ENCODE data around the gene WBP1L.
"Not testable (repeated sequence)": the region's sequence is repeated elsewhere in the genome, so short reads cannot be mapped to it uniquely, and the experiment has no call there.

WBP1L gene

DNA sequence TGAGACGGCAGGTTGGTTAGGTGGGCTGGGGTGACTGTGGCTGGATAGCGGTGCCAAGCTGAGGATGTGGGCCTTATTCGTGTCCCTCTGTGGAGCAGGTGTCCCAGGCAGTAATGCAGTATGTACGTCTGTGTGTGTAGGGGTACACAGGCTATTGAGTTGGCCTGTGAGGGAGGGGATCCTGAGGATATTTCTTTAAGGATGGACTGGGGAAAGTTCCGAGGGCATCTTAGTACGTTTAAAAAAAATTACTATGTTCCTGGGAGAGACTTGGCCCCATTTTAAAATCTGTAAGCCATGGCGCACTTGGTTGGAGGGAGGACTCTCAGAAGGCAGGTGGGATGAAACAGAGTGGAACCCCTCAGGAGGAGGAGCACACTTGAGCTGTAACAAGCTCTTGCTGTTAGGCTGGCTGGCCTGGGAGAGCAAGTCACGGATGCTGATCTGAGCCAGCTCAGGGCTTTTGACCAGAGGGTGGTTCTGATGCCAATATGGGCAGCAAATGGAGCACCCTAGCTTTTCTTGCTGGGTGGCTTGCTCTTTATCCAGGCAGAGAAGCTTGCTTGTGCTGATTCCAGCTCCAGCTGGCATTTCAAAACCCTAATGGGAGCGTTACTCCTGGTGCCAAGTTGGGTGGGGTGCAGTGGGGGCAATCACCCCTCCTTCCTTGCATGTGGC is 765 bp downstream of the WBP1L start:
- Histone ChIP-seq H3K4me1 (ENCODE audit: insufficient read depth, low read length) (peaks cover 6% of the 10 kb centered on the region; the same call in 1 of the 2 replicates), H3K27ac (ENCODE audit: low read length) (no peak overlapping the region), H3K9me3 (ENCODE audit: insufficient read depth, low read depth, low read length) (no peaks in the 10 kb centered on the region), H3K4me3 (ENCODE audit: low read length) (peak overlapping the region; percentile 85), H3K36me3 (ENCODE audit: insufficient read depth, low read depth, low read length) (no peaks in the 10 kb centered on the region), H3K9ac (ENCODE audit: low read depth, low read length) (peak overlapping the region; percentile 76; the same call in 1 of the 2 replicates), H3K27me3 (ENCODE audit: insufficient read depth, low read length) (no peaks in the 10 kb centered on the region; the same call in 1 of the 2 replicates)

DNA sequence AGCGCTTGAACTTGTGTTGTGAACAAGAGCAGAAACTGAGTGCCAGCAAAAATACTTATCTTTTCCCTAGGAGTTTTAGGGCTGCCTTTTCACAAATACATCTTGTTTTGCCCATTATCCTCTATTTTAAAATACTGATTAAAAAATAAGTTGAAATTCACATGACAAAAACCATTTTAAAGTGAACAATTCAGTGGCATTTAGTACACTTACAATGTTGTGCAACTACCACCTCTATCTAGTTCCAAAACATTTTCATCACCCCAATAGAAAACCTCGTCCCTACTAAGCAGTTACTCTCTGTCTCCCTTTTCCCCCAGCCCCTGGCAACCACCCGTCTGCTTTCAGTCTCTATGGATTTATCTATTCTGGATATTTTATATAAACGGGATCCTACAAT is 1.4 kb downstream of the WBP1L start:
- Histone ChIP-seq H3K27ac (ENCODE audit: low read length) (no peak overlapping the region), H3K27me3 (ENCODE audit: insufficient read depth, low read length) (no peaks in the 10 kb centered on the region; the same call in 1 of the 2 replicates), H3K9me3 (ENCODE audit: insufficient read depth, low read depth, low read length) (no peaks in the 10 kb centered on the region), H3K36me3 (ENCODE audit: insufficient read depth, low read depth, low read length) (no peaks in the 10 kb centered on the region), H3K9ac (ENCODE audit: low read depth, low read length) (no peak overlapping the region), H3K4me1 (ENCODE audit: insufficient read depth, low read length) (peaks cover 6% of the 10 kb centered on the region; the same call in 1 of the 2 replicates), H3K4me3 (ENCODE audit: low read length) (peak overlapping the region; percentile 85; the same call in 1 of the 2 replicates)

DNA sequence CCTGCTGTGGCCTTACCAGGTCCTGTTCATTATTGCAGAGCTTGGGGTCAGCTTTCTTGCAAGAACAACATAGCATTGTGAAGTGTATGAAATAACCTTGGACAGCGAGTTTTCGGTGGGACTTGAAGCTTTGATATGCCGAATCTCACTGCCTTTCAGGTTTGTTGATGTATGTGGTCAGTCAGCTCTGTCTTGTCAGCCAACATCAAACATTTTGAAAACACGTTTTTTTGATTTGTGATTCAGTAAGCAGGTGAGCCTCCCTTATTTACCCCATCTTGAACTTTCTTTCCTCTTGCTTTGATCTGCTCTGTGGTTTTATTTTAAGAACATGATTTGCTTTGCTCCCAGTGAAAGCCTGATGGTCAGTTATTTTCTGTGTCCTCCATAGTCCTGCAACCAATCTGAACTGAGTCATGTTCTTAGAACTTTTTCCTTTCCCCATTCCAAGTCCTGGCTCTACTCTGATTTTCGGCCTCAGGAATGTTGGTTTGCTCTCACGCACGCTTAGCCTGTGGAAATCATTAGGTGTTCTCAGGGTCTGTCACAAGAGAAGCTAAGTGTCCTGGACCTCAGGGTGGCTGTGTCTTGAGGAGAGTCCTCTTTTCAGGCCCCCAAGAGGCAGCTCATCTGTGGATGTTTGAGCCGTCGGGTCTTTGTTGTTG is 8.7 kb downstream of the WBP1L start:
- Histone ChIP-seq H3K4me3 (ENCODE audit: low read length) (no peak overlapping the region), H3K4me1 (ENCODE audit: insufficient read depth, low read length) (no peaks in the 10 kb centered on the region), H3K36me3 (ENCODE audit: insufficient read depth, low read depth, low read length) (no peaks in the 10 kb centered on the region), H3K27ac (ENCODE audit: low read length) (no peak overlapping the region), H3K9me3 (ENCODE audit: insufficient read depth, low read depth, low read length) (no peaks in the 10 kb centered on the region), H3K27me3 (ENCODE audit: insufficient read depth, low read length) (no peaks in the 10 kb centered on the region), H3K9ac (ENCODE audit: low read depth, low read length) (no peak overlapping the region)

DNA sequence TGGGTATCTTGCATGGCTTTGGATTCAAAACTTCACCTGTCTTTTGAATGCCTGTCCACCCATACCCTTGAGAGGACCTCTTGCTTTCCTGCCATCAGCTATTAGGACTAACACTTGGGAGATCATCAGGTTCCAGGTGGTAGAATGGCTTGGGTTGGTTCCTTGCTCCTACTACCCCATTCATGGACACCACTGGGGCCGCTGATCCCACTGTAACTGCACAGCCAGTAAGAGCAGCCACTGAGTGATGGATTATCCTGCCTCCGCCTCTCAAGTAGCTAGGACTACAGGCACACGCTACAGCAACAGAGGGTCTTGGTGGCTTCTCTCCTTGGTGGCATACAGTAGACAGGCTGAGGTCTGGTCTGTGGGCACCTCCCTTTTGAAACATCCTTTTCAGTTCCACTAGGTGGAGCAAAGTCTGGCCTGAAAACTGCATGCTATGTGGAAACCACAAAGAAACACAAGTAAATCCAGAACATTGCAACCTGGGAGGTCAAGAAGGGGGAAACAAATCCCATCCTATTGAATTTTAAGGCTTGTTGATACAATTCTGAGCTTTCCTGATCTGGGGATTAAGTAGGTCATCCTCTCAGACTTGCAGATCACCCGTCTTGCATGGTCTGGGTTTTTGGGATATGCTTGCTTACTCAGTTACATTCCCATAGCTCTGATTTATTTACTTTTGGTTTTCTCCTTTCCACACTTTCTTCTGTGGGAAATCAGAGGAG is 9.4 kb downstream of the WBP1L start:
- no peaks in the 10 kb centered on the region for H3K9me3 ChIP-seq (ENCODE audit: insufficient read depth, low read depth, low read length)

DNA sequence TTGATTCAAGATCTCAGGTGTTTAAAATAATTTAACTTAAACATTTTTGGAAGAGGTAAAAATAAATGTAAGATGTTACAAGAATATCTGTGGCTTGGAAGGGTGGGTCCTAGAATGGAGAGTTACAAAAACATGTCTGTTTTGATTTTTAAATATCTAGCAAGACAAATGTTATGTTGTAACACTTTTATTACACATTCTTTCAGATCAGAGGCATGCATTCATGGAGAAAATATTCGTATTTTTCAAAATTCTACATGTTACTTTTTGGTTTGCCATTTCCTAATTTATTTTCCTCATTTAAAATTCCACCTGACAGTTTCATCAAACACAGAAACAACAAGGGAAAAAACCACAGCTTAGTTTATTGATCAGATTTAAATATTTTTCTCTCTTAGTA is 10.0 kb downstream of the WBP1L start:
- Histone ChIP-seq H3K4me3 (ENCODE audit: low read length) (no peak overlapping the region), H3K9me3 (ENCODE audit: insufficient read depth, low read depth, low read length) (no peaks in the 10 kb centered on the region), H3K36me3 (ENCODE audit: insufficient read depth, low read depth, low read length) (no peaks in the 10 kb centered on the region), H3K9ac (ENCODE audit: low read depth, low read length) (no peak overlapping the region), H3K27me3 (ENCODE audit: insufficient read depth, low read length) (no peaks in the 10 kb centered on the region), H3K4me1 (ENCODE audit: insufficient read depth, low read length) (no peaks in the 10 kb centered on the region), H3K27ac (ENCODE audit: low read length) (no peak overlapping the region)

More for the DNA sequence above, 9.4 kb downstream of the WBP1L start:
- Histone ChIP-seq H3K27me3 (ENCODE audit: insufficient read depth, low read length) (no peaks in the 10 kb centered on the region), H3K36me3 (ENCODE audit: insufficient read depth, low read depth, low read length) (no peaks in the 10 kb centered on the region), H3K27ac (ENCODE audit: low read length) (no peak overlapping the region), H3K9ac (ENCODE audit: low read depth, low read length) (no peak overlapping the region), H3K4me1 (ENCODE audit: insufficient read depth, low read length) (no peaks in the 10 kb centered on the region), H3K4me3 (ENCODE audit: low read length) (no peak overlapping the region)

DNA sequence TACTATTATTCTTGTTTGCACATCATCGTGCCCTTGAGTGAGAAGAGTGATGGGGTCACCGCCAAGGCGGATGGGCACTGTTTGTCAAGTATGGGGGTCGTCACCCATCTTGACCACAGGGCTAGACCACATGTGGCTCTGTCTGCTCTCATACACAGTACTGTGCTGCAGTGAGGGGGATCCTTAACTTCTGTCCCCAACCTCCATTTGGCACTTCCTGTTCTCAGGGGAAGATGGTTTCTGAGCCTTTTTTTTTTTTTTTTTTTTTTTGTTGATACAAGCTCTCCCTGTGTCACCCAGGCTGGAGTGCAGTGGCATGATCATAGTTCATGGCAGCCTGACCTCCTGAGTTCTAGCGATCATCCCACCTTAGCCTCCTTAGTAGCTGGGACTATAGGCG is 13.6 kb downstream of the WBP1L start:
- no peaks in the 10 kb centered on the region for H3K36me3 ChIP-seq (ENCODE audit: insufficient read depth, low read depth, low read length)
- H3K27me3 ChIP-seq (ENCODE audit: insufficient read depth, low read length), result no peaks in the 10 kb centered on the region
- no peak overlapping the region for H3K4me3 ChIP-seq (ENCODE audit: low read length)
- no peak overlapping the region for H3K9ac ChIP-seq (ENCODE audit: low read depth, low read length)
- no peaks in the 10 kb centered on the region for H3K9me3 ChIP-seq (ENCODE audit: insufficient read depth, low read depth, low read length)
- no peaks in the 10 kb centered on the region for H3K4me1 ChIP-seq (ENCODE audit: insufficient read depth, low read length)
- H3K27ac ChIP-seq (ENCODE audit: low read length), result no peak overlapping the region

DNA sequence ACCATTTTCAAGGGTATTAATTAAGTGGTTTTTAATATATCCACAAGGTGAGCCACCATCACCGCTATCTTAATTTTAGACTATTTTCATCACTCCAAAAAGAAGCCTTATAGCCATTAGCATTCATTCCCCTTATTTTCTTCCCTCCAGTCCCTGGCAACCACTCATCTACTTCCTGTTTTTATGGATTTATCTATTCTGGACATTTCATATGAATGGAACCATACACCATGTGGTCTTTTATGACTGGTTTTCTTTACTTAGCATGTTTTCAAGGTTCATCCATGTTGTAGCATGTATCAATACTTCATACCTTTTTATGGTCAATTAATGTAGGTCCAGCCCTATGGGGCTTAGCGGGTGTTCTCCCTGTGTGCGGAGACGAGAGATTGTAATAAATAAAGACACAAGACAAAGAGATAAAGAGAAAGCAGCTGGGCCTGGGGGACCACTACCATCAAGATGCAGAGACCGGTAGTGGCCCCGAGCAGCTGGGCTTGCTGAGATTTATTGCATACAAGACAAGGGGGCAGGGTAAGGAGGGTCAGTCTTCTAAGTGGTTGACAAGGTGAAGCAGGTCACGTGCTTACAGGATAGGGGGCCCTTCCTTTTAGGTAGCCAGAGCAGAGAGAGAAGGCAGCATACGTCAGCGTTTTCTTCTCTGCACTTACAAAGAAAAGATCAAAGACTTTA is 14.6 kb downstream of the WBP1L start:
- H3K9ac ChIP-seq (ENCODE audit: low read depth, low read length), result no peak overlapping the region
- H3K9me3 ChIP-seq (ENCODE audit: insufficient read depth, low read depth, low read length), result no peaks in the 10 kb centered on the region
- H3K27ac ChIP-seq (ENCODE audit: low read length), result no peak overlapping the region
- no peak overlapping the region for H3K4me3 ChIP-seq (ENCODE audit: low read length)
- H3K27me3 ChIP-seq (ENCODE audit: insufficient read depth, low read length), result no peaks in the 10 kb centered on the region
- H3K36me3 ChIP-seq (ENCODE audit: insufficient read depth, low read depth, low read length), result no peaks in the 10 kb centered on the region
- H3K4me1 ChIP-seq (ENCODE audit: insufficient read depth, low read length), result no peaks in the 10 kb centered on the region

DNA sequence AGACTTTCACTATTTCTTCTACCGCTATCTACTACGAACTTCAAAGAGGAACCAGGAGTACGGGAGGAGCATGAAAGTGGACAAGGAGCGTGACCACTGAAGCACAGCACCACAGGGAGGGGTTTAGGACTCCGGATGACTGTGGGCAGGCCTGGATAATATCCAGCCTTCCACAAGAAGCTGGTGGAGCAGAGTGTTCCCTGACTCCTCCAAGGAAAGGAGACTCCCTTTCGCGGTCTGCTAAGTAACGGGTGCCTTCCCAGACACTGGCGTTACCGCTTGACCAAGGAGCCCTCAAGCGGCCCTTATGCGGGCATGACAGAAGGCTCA is 15.2 kb downstream of the WBP1L start:
- H3K27me3 ChIP-seq (ENCODE audit: insufficient read depth, low read length); H3K9ac ChIP-seq (ENCODE audit: low read depth, low read length): not testable (repeated sequence)

DNA sequence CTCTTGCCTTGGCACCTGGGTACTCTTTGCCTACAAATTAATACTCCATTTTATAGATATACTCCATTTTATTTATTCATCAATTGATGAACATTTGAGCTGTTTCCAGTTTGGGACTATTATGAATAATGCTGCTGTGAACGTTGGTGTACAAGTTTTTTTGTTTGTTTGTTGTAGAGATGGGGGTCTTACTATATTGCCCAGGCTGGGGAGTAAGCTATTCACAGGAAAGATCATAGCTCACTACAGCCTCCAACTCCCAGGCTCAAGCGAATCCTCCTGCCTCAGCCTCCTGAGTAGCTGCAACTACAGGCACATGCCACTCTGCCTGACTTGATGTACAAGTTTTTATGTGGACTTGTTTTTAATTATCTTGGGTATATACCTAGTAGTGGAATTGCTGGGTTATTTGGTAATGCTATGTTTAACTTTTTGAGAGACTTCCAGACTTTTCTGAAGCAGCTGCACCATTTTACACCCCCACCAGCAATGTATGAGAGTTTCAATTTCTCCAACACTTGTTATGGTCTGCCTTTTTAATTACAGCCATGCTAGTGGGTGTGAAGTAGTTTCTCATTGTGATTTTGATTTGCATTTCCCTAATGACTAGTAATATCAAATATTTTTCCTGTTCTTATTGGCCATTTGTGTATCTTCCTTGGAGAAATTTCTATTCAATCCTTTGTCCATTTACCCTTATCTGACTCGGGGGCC is 15.9 kb downstream of the WBP1L start:
- H3K9ac ChIP-seq (ENCODE audit: low read depth, low read length), result no peak overlapping the region
- no peaks in the 10 kb centered on the region for H3K4me1 ChIP-seq (ENCODE audit: insufficient read depth, low read length)
- no peak overlapping the region for H3K27ac ChIP-seq (ENCODE audit: low read length)
- H3K27me3 ChIP-seq (ENCODE audit: insufficient read depth, low read length), result no peaks in the 10 kb centered on the region
- H3K4me3 ChIP-seq (ENCODE audit: low read length), result no peak overlapping the region
- H3K9me3 ChIP-seq (ENCODE audit: insufficient read depth, low read depth, low read length), result no peaks in the 10 kb centered on the region
- H3K36me3 ChIP-seq (ENCODE audit: insufficient read depth, low read depth, low read length), result no peaks in the 10 kb centered on the region

More for the DNA sequence above, 15.2 kb downstream of the WBP1L start:
- H3K36me3 ChIP-seq (ENCODE audit: insufficient read depth, low read depth, low read length); H3K4me1 ChIP-seq (ENCODE audit: insufficient read depth, low read length); H3K27ac ChIP-seq (ENCODE audit: low read length); H3K9me3 ChIP-seq (ENCODE audit: insufficient read depth, low read depth, low read length); H3K4me3 ChIP-seq (ENCODE audit: low read length): not testable (repeated sequence)

DNA sequence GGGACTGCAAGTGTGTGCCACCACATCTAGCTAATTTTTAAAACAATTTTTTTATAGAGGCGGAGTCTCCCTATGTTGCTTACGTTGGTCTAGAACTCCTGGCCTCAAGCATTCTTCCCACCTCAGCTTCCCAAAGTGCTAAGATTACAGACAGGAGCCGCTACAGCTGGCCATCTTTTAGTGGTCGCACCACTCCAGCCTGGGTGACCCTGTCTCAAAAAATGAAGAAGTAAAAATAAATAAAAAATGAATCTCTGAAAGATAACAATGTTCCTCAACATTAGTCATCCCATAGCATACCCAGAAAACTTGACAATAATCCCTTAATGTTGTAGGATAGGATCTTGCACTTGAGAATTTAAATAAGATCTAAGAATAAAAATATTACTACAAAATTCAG is 18.2 kb downstream of the WBP1L start:
- no peak overlapping the region for H3K4me3 ChIP-seq (ENCODE audit: low read length)
- no peak overlapping the region for H3K9ac ChIP-seq (ENCODE audit: low read depth, low read length)
- H3K36me3 ChIP-seq (ENCODE audit: insufficient read depth, low read depth, low read length), result no peaks in the 10 kb centered on the region

DNA sequence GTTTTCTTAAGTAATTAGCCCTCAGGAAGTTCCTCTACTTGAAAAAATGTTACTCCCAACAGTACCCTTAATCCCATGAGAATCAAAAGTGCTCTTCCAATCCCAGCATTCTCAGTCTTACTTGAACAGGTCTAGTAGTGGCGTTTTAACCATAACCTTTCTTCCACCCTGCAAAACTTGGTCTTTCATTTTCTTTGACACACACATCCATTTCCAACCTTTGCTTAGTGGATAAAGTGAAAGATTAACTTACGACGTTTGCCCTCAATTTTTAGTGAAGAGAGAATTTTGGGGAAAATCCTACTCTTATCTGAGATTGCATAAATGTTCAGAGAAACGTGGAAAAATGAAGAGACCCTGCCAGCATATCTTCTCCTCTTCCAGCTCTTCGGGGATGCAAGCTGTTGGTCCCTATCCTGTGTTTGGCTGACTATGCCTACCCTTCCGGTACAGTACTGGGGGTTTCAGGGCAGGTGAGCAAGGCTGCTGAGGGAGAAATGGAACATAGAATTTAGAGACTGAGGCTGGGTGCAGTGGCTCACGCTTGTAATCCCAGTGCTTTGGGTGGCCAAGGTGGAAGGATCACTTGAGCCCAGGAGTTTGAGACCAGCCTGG is 18.8 kb downstream of the WBP1L start:
- no peak overlapping the region for H3K4me3 ChIP-seq (ENCODE audit: low read length)
- no peaks in the 10 kb centered on the region for H3K9me3 ChIP-seq (ENCODE audit: insufficient read depth, low read depth, low read length)
- H3K9ac ChIP-seq (ENCODE audit: low read depth, low read length), result no peak overlapping the region
- H3K27me3 ChIP-seq (ENCODE audit: insufficient read depth, low read length), result no peaks in the 10 kb centered on the region
- H3K36me3 ChIP-seq (ENCODE audit: insufficient read depth, low read depth, low read length), result no peaks in the 10 kb centered on the region
- H3K4me1 ChIP-seq (ENCODE audit: insufficient read depth, low read length), result no peaks in the 10 kb centered on the region
- no peak overlapping the region for H3K27ac ChIP-seq (ENCODE audit: low read length)

More for the DNA sequence above, 18.2 kb downstream of the WBP1L start:
- Histone ChIP-seq H3K4me1 (ENCODE audit: insufficient read depth, low read length) (no peaks in the 10 kb centered on the region), H3K9me3 (ENCODE audit: insufficient read depth, low read depth, low read length) (no peaks in the 10 kb centered on the region), H3K27me3 (ENCODE audit: insufficient read depth, low read length) (no peaks in the 10 kb centered on the region), H3K27ac (ENCODE audit: low read length) (no peak overlapping the region)
